ENCODE data around the gene BTNL9. TPM values are rescaled to one million over a fixed set of nuclear protein-coding genes. Genes with fewer than 3 reads are reported as not detected.
"Not testable (repeated sequence)": the region's sequence is repeated elsewhere in the genome, so short reads cannot be mapped to it uniquely, and the experiment has no call there.

BTNL9 gene
- polyA plus RNA-seq, 3 donors, result not detected

- no peak overlapping the region for H3K9ac ChIP-seq (ENCODE audit: insufficient read depth, low read length, poor library complexity, severe bottlenecking)
- no peaks in the 10 kb centered on the region for H3K9me3 ChIP-seq (replicated peaks in 1 of 2; ENCODE audit: control insufficient read depth in 1 of 2, insufficient read depth in 1 of 2, low read length in 2 of 2)
- no peaks in the 10 kb centered on the region for H3K36me3 Mint-ChIP-seq
- H3K27me3 Mint-ChIP-seq (ENCODE audit: low read depth in 3 of 3), result peaks cover 24 to 37% (median 26%) of the 10 kb centered on the region in 3 donors
- peaks cover 0 to 14% of the 10 kb centered on the region in 2 donors for H3K27me3 ChIP-seq (ENCODE audit: control insufficient read depth in 2 of 2, insufficient read depth in 2 of 2, low read length in 2 of 2)
- H3K27ac ChIP-seq (ENCODE audit: low read depth in 1 of 2, low read length in 2 of 2), result no peak overlapping the region
- H3K36me3 ChIP-seq (replicated peaks in 1 of 2; ENCODE audit: control insufficient read depth in 1 of 2, insufficient read depth in 2 of 2, low read length in 2 of 2), result no peaks in the 10 kb centered on the region
- no peaks in the 10 kb centered on the region for H3K79me2 ChIP-seq (ENCODE audit: insufficient read depth, low read length)
- H3K4me1 Mint-ChIP-seq, result no peaks in the 10 kb centered on the region
- H2AFZ ChIP-seq (ENCODE audit: insufficient read depth, low read depth, low read length, poor library complexity, severe bottlenecking), result no peak overlapping the region
- H3K4me2 ChIP-seq (replicated peaks; ENCODE audit: extremely low read depth, low read length, poor library complexity, severe bottlenecking), result no peak overlapping the region
- 59% methylated on average over 9 of the region's 10 CpGs for WGBS (ENCODE audit: insufficient coverage)
- H3K9me3 Mint-ChIP-seq, result peaks cover 0 to 3% (median 0%) of the 10 kb centered on the region in 7 donors
- DNase-seq, result no peak
- intact Hi-C loops (cut with micrococcal nuclease), result no loop called here
- H4K20me1 ChIP-seq (ENCODE audit: insufficient read depth, low read length), result no peaks in the 10 kb centered on the region
- no peak overlapping the region for H3K4me3 ChIP-seq (replicated peaks in 1 of 3; ENCODE audit: low read depth in 2 of 3, low read length in 3 of 3)
- no peak overlapping the region for H3K4me3 Mint-ChIP-seq
- H3K27ac Mint-ChIP-seq, result no peak overlapping the region
- no peak for TF ChIP-seq CTCF (IDR thresholded peaks at IDR 0.05)
- no peaks in the 10 kb centered on the region for H3K4me1 ChIP-seq (ENCODE audit: control insufficient read depth in 1 of 2, insufficient read depth in 2 of 2, low read length in 2 of 2)
These were observed 5.2 kb downstream of the BTNL9 start for GRCh38 chr5:181045316-181045715.

GRCh38 chr5:181045857-181046256, 5.8 kb downstream of the BTNL9 start:
- H3K4me1 ChIP-seq (ENCODE audit: control insufficient read depth in 1 of 2, insufficient read depth in 2 of 2, low read length in 2 of 2); H3K9ac ChIP-seq (ENCODE audit: insufficient read depth, low read length, poor library complexity, severe bottlenecking); H3K27ac Mint-ChIP-seq; H3K36me3 Mint-ChIP-seq; H2AFZ ChIP-seq (ENCODE audit: insufficient read depth, low read depth, low read length, poor library complexity, severe bottlenecking); H3K27ac ChIP-seq (ENCODE audit: low read depth in 1 of 2, low read length in 2 of 2); H3K4me3 ChIP-seq (replicated peaks in 1 of 3; ENCODE audit: low read depth in 2 of 3, low read length in 3 of 3); H3K36me3 ChIP-seq (replicated peaks in 1 of 2; ENCODE audit: control insufficient read depth in 1 of 2, insufficient read depth in 2 of 2, low read length in 2 of 2); H3K4me1 Mint-ChIP-seq; H3K79me2 ChIP-seq (ENCODE audit: insufficient read depth, low read length); H3K9me3 Mint-ChIP-seq; DNase-seq; intact Hi-C loops (cut with micrococcal nuclease); H3K4me2 ChIP-seq (replicated peaks; ENCODE audit: extremely low read depth, low read length, poor library complexity, severe bottlenecking); H3K9me3 ChIP-seq (replicated peaks in 1 of 2; ENCODE audit: control insufficient read depth in 1 of 2, insufficient read depth in 1 of 2, low read length in 2 of 2); H4K20me1 ChIP-seq (ENCODE audit: insufficient read depth, low read length); H3K4me3 Mint-ChIP-seq: not testable (repeated sequence)
- peaks cover 27 to 39% (median 30%) of the 10 kb centered on the region in 3 donors for H3K27me3 Mint-ChIP-seq (ENCODE audit: low read depth in 3 of 3)
- H3K27me3 ChIP-seq (ENCODE audit: control insufficient read depth in 2 of 2, insufficient read depth in 2 of 2, low read length in 2 of 2), result peaks cover under 1 to 19% of the 10 kb centered on the region in 2 donors
- 23% methylated on average over 1 of the region's 1 CpG for WGBS (ENCODE audit: insufficient coverage)

Data from CD14-positive monocyte (primary cell).